Calu3 (cell line): ENCODE data around the gene CFAP92. TPM values are rescaled to one million over a fixed set of nuclear protein-coding genes. Genes with fewer than 3 reads are reported as not detected.

Source experiments
- BruUV-seq: library from RNA; stranded (reverse); fragments of 400-500 nt; replicated peaks from 2 replicates; lab custom pipeline; 2021; lab: Mats Ljungman, UMichigan
- CTCF ChIA-PET: fragments of 300-600 bp; sonication (Branson Sonifier 250); formaldehyde crosslinking; loops from one replicate; lab custom pipeline; 2022; ENCODE audit warnings: antibody characterized with exemption; lab: Charles Lee
- DNase-seq: peaks from one replicate; pipeline ENCODE4 v3.0.0; 2022
- H3K27ac Mint-ChIP-seq: one replicate; pipeline ENCODE4 v1.8.0; 2022; ENCODE audit warnings: mixed read lengths; ENCODE audit not compliant: unreplicated experiment
- H3K27me3 Mint-ChIP-seq: one replicate; pipeline ENCODE4 v1.8.0; 2022; ENCODE audit warnings: mixed read lengths; ENCODE audit not compliant: unreplicated experiment
- H3K36me3 Mint-ChIP-seq: one replicate; pipeline ENCODE4 v1.8.0; 2022; ENCODE audit warnings: mild to moderate bottlenecking, moderate library complexity, mixed read lengths; ENCODE audit not compliant: insufficient read depth, unreplicated experiment
- H3K4me1 Mint-ChIP-seq: one replicate; pipeline ENCODE4 v1.8.0; 2022; ENCODE audit warnings: mild to moderate bottlenecking, low read depth, mixed read lengths; ENCODE audit not compliant: unreplicated experiment
- H3K4me3 Mint-ChIP-seq: one replicate; pipeline ENCODE4 v1.8.0; 2022; ENCODE audit warnings: mild to moderate bottlenecking, low read depth, moderate library complexity, mixed read lengths; ENCODE audit not compliant: unreplicated experiment
- H3K9me3 Mint-ChIP-seq: one replicate; pipeline ENCODE4 v1.8.0; 2022; ENCODE audit warnings: low read depth, mixed read lengths; ENCODE audit not compliant: unreplicated experiment
- CTCF ChIP-seq: fragments of 200-600 bp; IDR thresholded peaks from one replicate; pipeline ENCODE4 v1.8.0; 2022; ENCODE audit warnings: antibody characterized with exemption; ENCODE audit not compliant: unreplicated experiment
- intact Hi-C: fragments of 100-400 bp; cut with micrococcal nuclease; formaldehyde crosslinking; loops from one replicate; pipeline ENCODE4 v1.10.0; 2022; ENCODE audit not compliant: unreplicated experiment
- total RNA-seq: library from RNA; stranded (reverse); gene quantifications from 2 replicates; pipeline ENCODE4 v1.2.3, GENCODE V29; 2022

The CFAP92 gene
- total RNA-seq, 1 experiment from 2014 or later, result 0.92 TPM

GRCh38 chr3:129004639-129005295, 10.9 kb upstream of the CFAP92 start:
- no TSS peak for BruUV-seq
- Mint-ChIP-seq H3K27me3 (peaks cover 66% of the 10 kb centered on the region), H3K9me3 (no peaks in the 10 kb centered on the region), H3K4me1 (peaks cover 21% of the 10 kb centered on the region), H3K4me3 (no peak overlapping the region), H3K27ac (no peak overlapping the region), H3K36me3 (no peaks in the 10 kb centered on the region)
- intact Hi-C loops, result no loop called here
- TF ChIP-seq CTCF, result no peak
- DNase-seq, result no peak
- CTCF ChIA-PET, result interaction anchor here (0.6 to 1.6 kb wide), 5 partner anchors 8 to 1262 kb away, joined by 3 to 24 read pairs (median 7); no protein-coding TSS in a partner anchor

GRCh38 chr3:129003578-129004112, 9.8 kb upstream of the CFAP92 start:
- H3K9me3 Mint-ChIP-seq, result no peaks in the 10 kb centered on the region
- intact Hi-C loops, result no loop called here
- no peaks in the 10 kb centered on the region for H3K36me3 Mint-ChIP-seq
- H3K4me1 Mint-ChIP-seq, result peaks cover 21% of the 10 kb centered on the region
- peak overlapping the region; percentile 30 for H3K27ac Mint-ChIP-seq
- peak overlapping the region; percentile 56 for H3K4me3 Mint-ChIP-seq
- DNase-seq, result peak; percentile 93
- TF ChIP-seq CTCF, result peak; percentile 52
- CTCF ChIA-PET, result interaction anchor here (0.6 to 1.6 kb wide), 10 partner anchors 9 to 242 kb away, joined by 3 to 24 read pairs (median 4); partner anchors contain the start of genes CFAP92 and RAB43
- peaks cover 65% of the 10 kb centered on the region for H3K27me3 Mint-ChIP-seq
- no TSS peak for BruUV-seq

- Mint-ChIP-seq H3K4me3 (peak overlapping the region; percentile 56), H3K4me1 (peaks cover 21% of the 10 kb centered on the region), H3K36me3 (no peaks in the 10 kb centered on the region), H3K9me3 (no peaks in the 10 kb centered on the region), H3K27ac (peak overlapping the region; percentile 30), H3K27me3 (peaks cover 65% of the 10 kb centered on the region)
- TF ChIP-seq CTCF, result no peak
- no peak for DNase-seq
- CTCF ChIA-PET, result interaction anchor here (0.6 to 1.6 kb wide), 6 partner anchors 9 to 49 kb away, joined by 3 to 24 read pairs (median 6); partner anchors contain the start of gene CFAP92
- intact Hi-C loops, result no loop called here
- BruUV-seq, result no TSS peak
Measured at GRCh38 chr3:129002573-129003569, 9.0 kb upstream of the CFAP92 start.

GRCh38 chr3:129001806-129002572, 8.1 kb upstream of the CFAP92 start:
- Mint-ChIP-seq H3K4me1 (peaks cover 21% of the 10 kb centered on the region), H3K4me3 (no peak overlapping the region), H3K27ac (no peak overlapping the region), H3K36me3 (no peaks in the 10 kb centered on the region), H3K9me3 (no peaks in the 10 kb centered on the region), H3K27me3 (peaks cover 65% of the 10 kb centered on the region)
- no peak for DNase-seq
- intact Hi-C loops, result no loop called here
- CTCF ChIA-PET, result interaction anchor here (0.6 kb wide), 1 partner anchor 14 kb away, joined by 4 read pairs; no protein-coding TSS in a partner anchor
- TF ChIP-seq CTCF, result no peak
- no TSS peak for BruUV-seq
